IPS-NIHi7 (cell line): Measurements from ENCODE around the gene CCDC60.

Source experiments
- DNase-seq: peaks from one replicate; pipeline ENCODE4 v3.0.0; 2012; ENCODE audit warnings: mixed read lengths; ENCODE audit errors: extremely low spot score

Gene CCDC60

GRCh38 chr12:119384340-119384739 is 49.8 kb downstream of the CCDC60 start:
- DNase-seq, result no peak

- DNase-seq, result no peak
Observed at GRCh38 chr12:119385659-119386058, 51.1 kb downstream of the CCDC60 start.

- no peak for DNase-seq
Observed at GRCh38 chr12:119389687-119390086, 55.2 kb downstream of the CCDC60 start.

- DNase-seq, result no peak
Observed at GRCh38 chr12:119391673-119392072, 57.1 kb downstream of the CCDC60 start.

GRCh38 chr12:119393677-119394076 is 59.1 kb downstream of the CCDC60 start:
- no peak for DNase-seq

GRCh38 chr12:119397540-119397939 is 63.0 kb downstream of the CCDC60 start:
- no peak for DNase-seq

GRCh38 chr12:119398190-119398589 is 63.7 kb downstream of the CCDC60 start:
- no peak for DNase-seq

- no peak for DNase-seq
Observed at GRCh38 chr12:119399301-119399700, 64.8 kb downstream of the CCDC60 start.

GRCh38 chr12:119406308-119406707 is 71.8 kb downstream of the CCDC60 start:
- DNase-seq, result no peak

GRCh38 chr12:119406811-119407210 is 72.3 kb downstream of the CCDC60 start:
- DNase-seq, result no peak

- no peak for DNase-seq
Observed at GRCh38 chr12:119409043-119409442, 74.5 kb downstream of the CCDC60 start.

GRCh38 chr12:119410396-119410795 is 75.9 kb downstream of the CCDC60 start:
- DNase-seq, result peak; percentile 23

- no peak for DNase-seq
Observed at GRCh38 chr12:119412306-119412705, 77.8 kb downstream of the CCDC60 start.

- peak; percentile 83 for DNase-seq
Observed at GRCh38 chr12:119412811-119413794, 78.6 kb downstream of the CCDC60 start.

- DNase-seq, result no peak
Observed at GRCh38 chr12:119415714-119416113, 81.2 kb downstream of the CCDC60 start.

GRCh38 chr12:119417440-119417839 is 82.9 kb downstream of the CCDC60 start:
- no peak for DNase-seq

GRCh38 chr12:119419381-119419780 is 84.9 kb downstream of the CCDC60 start:
- DNase-seq, result no peak

GRCh38 chr12:119423285-119423684 is 88.8 kb downstream of the CCDC60 start:
- peak; percentile 72 for DNase-seq

GRCh38 chr12:119425623-119426022 is 91.1 kb downstream of the CCDC60 start:
- no peak for DNase-seq

GRCh38 chr12:119431151-119431550 is 96.6 kb downstream of the CCDC60 start:
- no peak for DNase-seq

- no peak for DNase-seq
Observed at GRCh38 chr12:119432949-119433348, 98.4 kb downstream of the CCDC60 start.

GRCh38 chr12:119440803-119441360 is 106.4 kb downstream of the CCDC60 start:
- DNase-seq, result no peak

- peak; percentile 88 for DNase-seq
Observed at GRCh38 chr12:119444462-119445044, 110.0 kb downstream of the CCDC60 start.
